H1 (cell line): Measurements from ENCODE around the gene LAG3.

Source experiments
- ASH2L ChIP-seq: fragments of 200-600, 300-600 bp; sonication (generic); IDR thresholded peaks from one replicate; pipeline ENCODE4 v1.7.1; 2017; ENCODE audit warnings: low read length
- CEBPB ChIP-seq: IDR thresholded peaks from 2 replicates; pipeline ENCODE4 v1.6.1; 2012; ENCODE audit warnings: low read depth, low read length
- CHD2 ChIP-seq: IDR thresholded peaks from 2 replicates; pipeline ENCODE4 v1.6.1; 2012; ENCODE audit warnings: low read length, improper control_type of control experiment
- EGR1 ChIP-seq: IDR thresholded peaks from 2 replicates; pipeline ENCODE4 v1.6.1; 2011; ENCODE audit warnings: low read depth, low read length, borderline replicate concordance
- EZH2 ChIP-seq: fragments of 200-600 bp; sonication (generic); IDR thresholded peaks from 2 replicates; pipeline ENCODE4 v1.7.1; 2012; ENCODE audit warnings: low read depth, mild to moderate bottlenecking, moderate library complexity, low read length, inconsistent platforms; ENCODE audit not compliant: severe bottlenecking
- HDAC2 ChIP-seq, 2 experiments: fragments of 300-600 bp in 1 of 2; sonication (generic) in 1 of 2; IDR thresholded peaks; 2 replicates each; pipeline ENCODE4 v1.6.1; 2011 to 2012; ENCODE audit warnings: low read depth in 2 of 2, low read length in 2 of 2, mild to moderate bottlenecking in 2 of 2, moderate library complexity in 2 of 2, borderline replicate concordance in 1 of 2, inconsistent platforms in 1 of 2
- NRF1 ChIP-seq: IDR thresholded peaks from 2 replicates; pipeline ENCODE4 v1.6.1; 2011; ENCODE audit warnings: mild to moderate bottlenecking, low read depth, low read length, improper control_type of control experiment
- POLR2A ChIP-seq, 2 experiments: IDR thresholded peaks; 1 replicate in 1 of 2; 2 replicates in 1 of 2; pipeline ENCODE4 v1.6.1; 2011; ENCODE audit warnings: low read depth in 2 of 2, low read length in 2 of 2, mild to moderate bottlenecking in 2 of 2; ENCODE audit errors: control extremely low read depth in 1 of 2
- RXRA ChIP-seq: IDR thresholded peaks from 2 replicates; pipeline ENCODE4 v1.6.1; 2011; ENCODE audit warnings: low read depth, mild to moderate bottlenecking, low read length, moderate library complexity; ENCODE audit not compliant: insufficient read depth
- TAF7 ChIP-seq: optimal IDR thresholded peaks from 2 replicates; pipeline ENCODE3; 2011; ENCODE audit warnings: low read depth, mild to moderate bottlenecking, inconsistent platforms, low read length, moderate library complexity, borderline replicate concordance
- ZNF274 ChIP-seq: IDR thresholded peaks from 2 replicates; pipeline ENCODE4 v1.7.0; 2012; ENCODE audit warnings: low read length, borderline replicate concordance; ENCODE audit errors: extremely low read depth
- TF ChIP-seq, protein P1 (sequence below), 3 experiments: IDR thresholded peaks; 1 replicate in 2 of 3; 2 replicates in 1 of 3; pipeline versions ENCODE4 v1.5.1 to v1.6.1; 2011; ENCODE audit warnings: low read length in 3 of 3, mild to moderate bottlenecking in 3 of 3, inconsistent platforms in 2 of 3, low read depth in 1 of 3, moderate library complexity in 1 of 3; ENCODE audit not compliant: insufficient read depth in 1 of 3; ENCODE audit errors: control extremely low read depth in 1 of 3
- TF ChIP-seq, protein P2 (sequence below): IDR thresholded peaks from 2 replicates; pipeline ENCODE4 v1.6.1; 2012; ENCODE audit warnings: low read length, inconsistent platforms
- TF ChIP-seq, protein P3 (sequence below): IDR thresholded peaks from 2 replicates; pipeline ENCODE4 v1.6.1; 2011; ENCODE audit warnings: low read depth, mild to moderate bottlenecking, low read length; ENCODE audit not compliant: insufficient read depth

DNA sequence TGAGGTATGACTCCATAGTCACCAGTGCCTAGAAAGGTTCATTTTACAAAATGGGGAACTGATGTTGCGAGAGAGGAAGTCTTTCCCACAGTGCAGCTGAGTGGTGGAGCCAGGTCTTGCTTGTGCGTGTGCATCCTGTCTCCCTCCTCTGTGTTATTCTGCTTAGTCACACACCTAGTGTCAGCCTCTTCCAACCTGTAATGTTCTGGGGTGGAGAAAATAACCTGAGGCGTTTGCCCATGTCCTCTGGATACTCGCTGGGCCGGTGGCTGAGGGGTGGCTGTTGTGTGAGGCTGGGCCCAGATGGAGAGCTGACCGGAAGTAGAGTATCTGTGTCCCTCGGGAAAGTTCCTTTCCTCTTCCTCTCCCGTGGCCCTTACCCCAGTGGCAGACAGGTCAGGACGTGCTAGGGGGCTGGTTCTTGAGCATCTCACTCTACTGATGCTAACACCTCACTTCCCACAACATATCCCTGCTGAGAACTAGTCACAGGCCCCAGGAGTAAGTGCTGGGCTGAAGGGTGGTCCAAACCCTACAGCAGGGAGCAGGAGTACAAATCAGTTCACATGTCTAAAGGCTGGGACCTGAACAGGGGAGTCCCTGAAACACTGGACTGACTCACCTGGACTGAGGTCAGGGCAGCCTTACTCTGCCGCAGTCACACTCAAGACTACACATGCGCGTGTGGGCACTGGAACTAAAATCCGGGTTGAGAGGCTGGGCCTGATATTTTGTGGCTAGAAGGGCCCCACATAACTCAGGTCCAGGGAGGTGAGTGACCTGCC, 26.4 kb upstream of the LAG3 start:
- TF ChIP-seq TAF7 (no peak), HDAC2 (IDR thresholded peaks at IDR 0.05; ENCODE audit: borderline replicate concordance in 1 of 2, low read depth in 2 of 2, low read length in 2 of 2) (no peak), POLR2A (IDR thresholded peaks at IDR 0.05; ENCODE audit: control extremely low read depth in 1 of 2, low read depth in 2 of 2, low read length in 2 of 2) (peak in 1 of 2 experiments; percentile 38; a peak in 1 of 3 replicates), RXRA (no peak), CHD2 (no peak), ZNF274 (no peak), ASH2L (no peak), CEBPB (no peak), EZH2 (no peak), NRF1 (no peak), EGR1 (no peak)
- TF ChIP-seq, protein P1, sequence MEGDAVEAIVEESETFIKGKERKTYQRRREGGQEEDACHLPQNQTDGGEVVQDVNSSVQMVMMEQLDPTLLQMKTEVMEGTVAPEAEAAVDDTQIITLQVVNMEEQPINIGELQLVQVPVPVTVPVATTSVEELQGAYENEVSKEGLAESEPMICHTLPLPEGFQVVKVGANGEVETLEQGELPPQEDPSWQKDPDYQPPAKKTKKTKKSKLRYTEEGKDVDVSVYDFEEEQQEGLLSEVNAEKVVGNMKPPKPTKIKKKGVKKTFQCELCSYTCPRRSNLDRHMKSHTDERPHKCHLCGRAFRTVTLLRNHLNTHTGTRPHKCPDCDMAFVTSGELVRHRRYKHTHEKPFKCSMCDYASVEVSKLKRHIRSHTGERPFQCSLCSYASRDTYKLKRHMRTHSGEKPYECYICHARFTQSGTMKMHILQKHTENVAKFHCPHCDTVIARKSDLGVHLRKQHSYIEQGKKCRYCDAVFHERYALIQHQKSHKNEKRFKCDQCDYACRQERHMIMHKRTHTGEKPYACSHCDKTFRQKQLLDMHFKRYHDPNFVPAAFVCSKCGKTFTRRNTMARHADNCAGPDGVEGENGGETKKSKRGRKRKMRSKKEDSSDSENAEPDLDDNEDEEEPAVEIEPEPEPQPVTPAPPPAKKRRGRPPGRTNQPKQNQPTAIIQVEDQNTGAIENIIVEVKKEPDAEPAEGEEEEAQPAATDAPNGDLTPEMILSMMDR (IDR thresholded peaks at IDR 0.05; ENCODE audit: control extremely low read depth in 1 of 3, insufficient read depth in 1 of 3, low read depth in 1 of 3, low read length in 3 of 3), result no peak
- TF ChIP-seq, protein P2, sequence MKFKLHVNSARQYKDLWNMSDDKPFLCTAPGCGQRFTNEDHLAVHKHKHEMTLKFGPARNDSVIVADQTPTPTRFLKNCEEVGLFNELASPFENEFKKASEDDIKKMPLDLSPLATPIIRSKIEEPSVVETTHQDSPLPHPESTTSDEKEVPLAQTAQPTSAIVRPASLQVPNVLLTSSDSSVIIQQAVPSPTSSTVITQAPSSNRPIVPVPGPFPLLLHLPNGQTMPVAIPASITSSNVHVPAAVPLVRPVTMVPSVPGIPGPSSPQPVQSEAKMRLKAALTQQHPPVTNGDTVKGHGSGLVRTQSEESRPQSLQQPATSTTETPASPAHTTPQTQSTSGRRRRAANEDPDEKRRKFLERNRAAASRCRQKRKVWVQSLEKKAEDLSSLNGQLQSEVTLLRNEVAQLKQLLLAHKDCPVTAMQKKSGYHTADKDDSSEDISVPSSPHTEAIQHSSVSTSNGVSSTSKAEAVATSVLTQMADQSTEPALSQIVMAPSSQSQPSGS, result no peak
- TF ChIP-seq, protein P3, sequence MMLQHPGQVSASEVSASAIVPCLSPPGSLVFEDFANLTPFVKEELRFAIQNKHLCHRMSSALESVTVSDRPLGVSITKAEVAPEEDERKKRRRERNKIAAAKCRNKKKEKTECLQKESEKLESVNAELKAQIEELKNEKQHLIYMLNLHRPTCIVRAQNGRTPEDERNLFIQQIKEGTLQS, result no peak
